HepG2 (cell line): ENCODE data around the gene UCHL3. TPM values are rescaled to one million over a fixed set of nuclear protein-coding genes. Genes with fewer than 3 reads are reported as not detected.
A peak's percentile ranks its signal among the peaks of the same experiment; 100 is the strongest.

Experiments
- AHDC1 ChIP-seq: sonication (generic); formaldehyde crosslinking; IDR thresholded peaks from 2 replicates; pipeline ENCODE4 v1.5.1; 2020; ENCODE audit warnings: mild to moderate bottlenecking, missing genetic modification reagents, borderline replicate concordance
- ATRX ChIP-seq: sonication (generic); formaldehyde crosslinking; IDR thresholded peaks from 2 replicates; pipeline ENCODE4 v1.4.0; 2020; ENCODE audit warnings: missing genetic modification reagents, borderline replicate concordance
- IKZF5 ChIP-seq: IDR thresholded peaks from 2 replicates; pipeline ENCODE4 v1.6.1; 2018; ENCODE audit warnings: missing genetic modification reagents, mild to moderate bottlenecking, missing compliant biosample characterization
- JUND ChIP-seq: sonication (generic); formaldehyde crosslinking; IDR thresholded peaks from 2 replicates; pipeline ENCODE4 v1.8.0; 2022; ENCODE audit warnings: mild to moderate bottlenecking, missing genetic modification reagents
- NFKBIZ ChIP-seq: IDR thresholded peaks from 2 replicates; pipeline ENCODE4 v1.6.1; 2018; ENCODE audit warnings: missing genetic modification reagents, missing compliant biosample characterization
- PCBP2 ChIP-seq: fragments of 200-400 bp; formaldehyde crosslinking; optimal IDR thresholded peaks from 2 replicates; pipeline ENCODE3; 2018; ENCODE audit warnings: low read length, low read depth; ENCODE audit not compliant: poor library complexity, severe bottlenecking
- TAF1 ChIP-seq: sonication (generic); formaldehyde crosslinking; IDR thresholded peaks from 2 replicates; pipeline ENCODE4 v1.4.0; 2020; ENCODE audit warnings: missing genetic modification reagents
- TCF7 ChIP-seq: sonication (generic); IDR thresholded peaks from 2 replicates; pipeline ENCODE4 v1.6.1; 2016; ENCODE audit warnings: antibody characterized with exemption, low read depth
- TOPORS ChIP-seq: sonication (generic); formaldehyde crosslinking; IDR thresholded peaks from 2 replicates; pipeline ENCODE4 v1.8.0; 2023; ENCODE audit warnings: mild to moderate bottlenecking, missing genetic modification reagents
- ZFP91 ChIP-seq: sonication (generic); formaldehyde crosslinking; IDR thresholded peaks from 2 replicates; pipeline ENCODE4 v1.9.0; 2022; ENCODE audit warnings: missing genetic modification reagents, mild to moderate bottlenecking, borderline replicate concordance
- ZNF367 ChIP-seq: sonication (generic); formaldehyde crosslinking; IDR thresholded peaks from 2 replicates; pipeline ENCODE4 v1.4.0; 2020; ENCODE audit warnings: missing genetic modification reagents, borderline replicate concordance
- ZNF513 ChIP-seq: sonication (generic); formaldehyde crosslinking; conservative IDR thresholded peaks from 2 replicates; pipeline ENCODE4 v1.5.0; 2020; ENCODE audit warnings: missing genetic modification reagents
- ZNF710 ChIP-seq: sonication (generic); formaldehyde crosslinking; IDR thresholded peaks from 2 replicates; pipeline ENCODE4 v1.5.0; 2020; ENCODE audit warnings: mild to moderate bottlenecking, missing genetic modification reagents, borderline replicate concordance
- polyA plus RNA-seq, 8 experiments: library from polyadenylated mRNA; depleted of rRNA in 3 of 8; stranded (reverse) in 7 of 8; unstranded in 1 of 8; fragments of >200 nt; fragmentation: Illumina TruSeq in 4 of 8; extraction: Trizol in 4 of 8; gene quantifications; 2 replicates each; pipeline versions ENCODE4 v1.2.1 to v1.2.3, GENCODE V29; 2011 to 2016; ENCODE audit warnings: low read depth in 4 of 8, missing spikeins in 1 of 8, mixed read lengths in 1 of 8; ENCODE audit not compliant: insufficient read depth in 1 of 8
- total RNA-seq, 5 experiments: library from RNA; depleted of rRNA; stranded (reverse); fragments of >200 nt; fragmentation: Illumina TruSeq; extraction: Trizol; gene quantifications; 2 replicates each; pipeline ENCODE4 v1.2.3, GENCODE V29; 2016; ENCODE audit warnings: low read depth in 1 of 5

The UCHL3 gene
- total and polyA plus RNA-seq, 2 of the 13 experiments (the other 11 are each of a cell fraction or from before 2014, with no cell fraction given): 36.2 to 93.3 TPM

- no peak for TF ChIP-seq AHDC1
- peak; percentile 91 for TF ChIP-seq IKZF5 (CRISPR knock-in tag)
- no peak for TF ChIP-seq TCF7
- peak; percentile 91 for TF ChIP-seq ZFP91 (CRISPR knock-in tag)
- TF ChIP-seq NFKBIZ: no peak
- TF ChIP-seq ZNF367 (CRISPR knock-in tag): no peak
- peak; percentile 71; the same call in 1 of the 2 replicates for TF ChIP-seq ZNF710 (CRISPR knock-in tag)
- TF ChIP-seq TAF1 (CRISPR knock-in tag): peak; percentile 85
- TF ChIP-seq PCBP2: no peak
- TF ChIP-seq TOPORS (CRISPR knock-in tag): no peak
- TF ChIP-seq ATRX: no peak
- TF ChIP-seq JUND (CRISPR knock-in tag): 0 out of 2 replicates have a peak, but pooled peaks have one; percentile 36
- no peak for TF ChIP-seq ZNF513 (CRISPR knock-in tag)
Observed at GRCh38 chr13:75549262-75550158, at the start of gene UCHL3 (continued).
